Mesothelial cell of epicardium (in vitro differentiated cells): Measurements from ENCODE around the gene ABHD1. TPM values are rescaled to one million over a fixed set of nuclear protein-coding genes. Genes with fewer than 3 reads are reported as not detected.
"Not testable (repeated sequence)": the region's sequence is repeated elsewhere in the genome, so short reads cannot be mapped to it uniquely, and the experiment has no call there.

Source experiments
- DNase-seq, 2 experiments: peaks; one replicate each; pipeline ENCODE4 v3.0.0; 2021; ENCODE audit warnings: low spot score in 2 of 2; ENCODE audit not compliant: unreplicated experiment in 2 of 2
- H3K27ac Mint-ChIP-seq: 2 replicates; pipeline ENCODE4 v1.8.0; 2021; ENCODE audit warnings: mixed read lengths
- H3K27me3 Mint-ChIP-seq: 2 replicates; pipeline ENCODE4 v1.8.0; 2021; ENCODE audit warnings: low read depth, mixed read lengths
- H3K36me3 Mint-ChIP-seq: 2 replicates; pipeline ENCODE4 v1.8.0; 2021; ENCODE audit warnings: mixed read lengths
- H3K4me1 Mint-ChIP-seq: 2 replicates; pipeline ENCODE4 v1.8.0; 2021; ENCODE audit warnings: mixed read lengths
- H3K4me3 Mint-ChIP-seq: 2 replicates; pipeline ENCODE4 v1.8.0; 2021; ENCODE audit warnings: mild to moderate bottlenecking, moderate library complexity, mixed read lengths
- H3K9me3 Mint-ChIP-seq: 2 replicates; pipeline ENCODE4 v1.8.0; 2021; ENCODE audit warnings: mixed read lengths
- total RNA-seq: library from RNA; stranded (reverse); gene quantifications from 3 replicates; pipeline ENCODE4 v1.2.1, GENCODE V29; 2021
- TF ChIP-seq, protein P1 (sequence below): fragments of 200-600 bp; sonication (generic); IDR thresholded peaks from one replicate; pipeline ENCODE4 v1.5.0; 2021; ENCODE audit warnings: antibody characterized with exemption; ENCODE audit not compliant: unreplicated experiment

ABHD1 gene
- total RNA-seq, 1 donor from 2014 or later = 1.5 TPM

DNA sequence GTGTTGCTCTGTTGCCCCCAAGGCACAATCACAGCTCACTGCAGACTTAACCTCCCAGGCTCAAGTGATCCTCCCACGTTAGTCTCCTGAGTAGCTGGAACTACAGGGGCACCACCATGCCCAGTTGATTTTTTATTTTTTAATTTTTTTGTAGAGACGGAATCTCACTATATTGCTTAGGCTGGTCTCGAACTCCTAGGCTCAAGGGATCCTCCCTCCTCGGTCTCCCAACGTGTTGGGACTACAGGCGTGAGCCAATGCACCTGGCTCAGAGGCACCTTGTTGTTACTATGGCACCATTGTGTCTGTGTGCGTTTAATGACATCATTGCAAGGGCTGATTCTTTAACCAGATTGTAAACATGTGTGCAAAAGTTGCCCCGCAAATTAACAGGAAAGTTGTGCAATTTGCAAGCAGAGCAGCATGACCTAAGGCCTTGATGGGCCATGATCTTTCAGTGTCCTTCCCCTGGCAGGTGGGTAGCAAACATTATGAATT lies 47.8 kb downstream of the ABHD1 start:
- H3K36me3 Mint-ChIP-seq = no peaks in the 10 kb centered on the region
- TF ChIP-seq, protein P1, sequence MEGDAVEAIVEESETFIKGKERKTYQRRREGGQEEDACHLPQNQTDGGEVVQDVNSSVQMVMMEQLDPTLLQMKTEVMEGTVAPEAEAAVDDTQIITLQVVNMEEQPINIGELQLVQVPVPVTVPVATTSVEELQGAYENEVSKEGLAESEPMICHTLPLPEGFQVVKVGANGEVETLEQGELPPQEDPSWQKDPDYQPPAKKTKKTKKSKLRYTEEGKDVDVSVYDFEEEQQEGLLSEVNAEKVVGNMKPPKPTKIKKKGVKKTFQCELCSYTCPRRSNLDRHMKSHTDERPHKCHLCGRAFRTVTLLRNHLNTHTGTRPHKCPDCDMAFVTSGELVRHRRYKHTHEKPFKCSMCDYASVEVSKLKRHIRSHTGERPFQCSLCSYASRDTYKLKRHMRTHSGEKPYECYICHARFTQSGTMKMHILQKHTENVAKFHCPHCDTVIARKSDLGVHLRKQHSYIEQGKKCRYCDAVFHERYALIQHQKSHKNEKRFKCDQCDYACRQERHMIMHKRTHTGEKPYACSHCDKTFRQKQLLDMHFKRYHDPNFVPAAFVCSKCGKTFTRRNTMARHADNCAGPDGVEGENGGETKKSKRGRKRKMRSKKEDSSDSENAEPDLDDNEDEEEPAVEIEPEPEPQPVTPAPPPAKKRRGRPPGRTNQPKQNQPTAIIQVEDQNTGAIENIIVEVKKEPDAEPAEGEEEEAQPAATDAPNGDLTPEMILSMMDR = no peak
- H3K27ac Mint-ChIP-seq = no peak overlapping the region
- no peaks in the 10 kb centered on the region for H3K9me3 Mint-ChIP-seq
- peaks cover 26% of the 10 kb centered on the region for H3K27me3 Mint-ChIP-seq
- no peak overlapping the region for H3K4me3 Mint-ChIP-seq
- no peaks in the 10 kb centered on the region for H3K4me1 Mint-ChIP-seq
- DNase-seq = no peak

DNA sequence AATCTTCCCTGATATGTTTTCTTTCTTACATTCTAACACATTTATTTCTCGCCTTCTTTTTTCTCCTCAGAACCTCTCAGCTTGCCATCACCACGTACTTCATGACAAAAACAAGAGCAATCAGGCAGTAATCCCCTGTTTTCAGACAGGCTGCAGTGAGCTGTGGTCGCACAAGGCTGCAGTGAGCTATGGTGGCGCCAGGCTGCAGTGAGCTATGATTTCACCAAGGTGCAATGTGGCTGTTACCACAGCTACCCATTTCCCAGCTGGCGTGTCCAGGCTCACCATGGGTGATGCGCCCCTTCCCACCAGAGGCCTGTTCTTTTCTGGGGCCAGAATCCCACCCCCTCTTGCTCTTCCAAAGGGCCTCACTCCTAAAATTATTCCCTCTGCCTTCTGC lies 51.0 kb downstream of the ABHD1 start:
- Mint-ChIP-seq H3K4me1 (no peaks in the 10 kb centered on the region), H3K27me3 (peaks cover 40% of the 10 kb centered on the region), H3K4me3 (no peak overlapping the region), H3K9me3 (no peaks in the 10 kb centered on the region), H3K36me3 (no peaks in the 10 kb centered on the region), H3K27ac (no peak overlapping the region)
- TF ChIP-seq, protein P1 = no peak
- DNase-seq = no peak

DNA sequence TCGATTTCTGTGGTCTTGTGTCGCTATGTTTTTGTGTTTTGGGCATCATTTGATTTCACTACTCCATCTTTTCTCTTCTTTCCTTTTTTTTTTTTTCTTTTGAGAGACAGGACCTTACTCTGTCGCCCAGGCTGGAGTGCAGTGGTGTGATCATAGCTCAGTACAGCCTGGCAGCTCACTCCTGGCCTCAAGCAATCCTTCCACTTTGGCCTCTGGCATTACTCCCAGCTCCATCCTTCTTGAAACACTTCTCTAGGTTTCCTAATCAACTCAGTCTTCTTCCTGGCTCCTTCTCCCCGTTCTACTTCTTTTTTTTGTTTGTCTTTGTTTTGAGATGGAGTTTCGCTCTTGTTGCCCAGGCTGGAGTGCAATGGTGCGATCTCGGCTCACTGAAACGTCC lies 51.7 kb downstream of the ABHD1 start:
- no peaks in the 10 kb centered on the region for H3K9me3 Mint-ChIP-seq
- H3K27ac Mint-ChIP-seq = no peak overlapping the region
- no peaks in the 10 kb centered on the region for H3K4me1 Mint-ChIP-seq
- DNase-seq = no peak
- H3K4me3 Mint-ChIP-seq = no peak overlapping the region
- H3K27me3 Mint-ChIP-seq = peaks cover 39% of the 10 kb centered on the region
- TF ChIP-seq, protein P1 = no peak
- H3K36me3 Mint-ChIP-seq = no peaks in the 10 kb centered on the region

DNA sequence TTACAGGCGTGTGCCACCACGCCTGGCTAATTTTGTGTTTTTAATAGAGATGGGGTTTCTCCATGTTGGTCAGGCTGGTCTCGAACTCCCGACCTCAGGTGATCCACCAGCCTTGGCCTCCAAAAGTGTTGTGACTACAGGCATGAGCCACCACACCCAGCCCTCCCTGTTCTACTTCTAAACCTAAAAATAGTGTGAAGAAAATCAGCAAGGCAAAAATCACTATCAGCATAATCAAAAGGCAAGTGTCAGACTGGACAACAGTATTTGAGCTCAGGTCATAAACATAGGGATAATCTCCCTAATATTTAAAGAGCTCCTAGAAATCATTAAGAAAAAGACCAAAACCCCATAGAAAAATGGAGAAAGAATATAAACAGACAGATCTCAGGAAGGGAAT lies 52.2 kb downstream of the ABHD1 start:
- H3K27ac Mint-ChIP-seq, H3K4me1 Mint-ChIP-seq, H3K4me3 Mint-ChIP-seq, DNase-seq, H3K36me3 Mint-ChIP-seq, H3K9me3 Mint-ChIP-seq: not testable (repeated sequence)
- peaks cover 35% of the 10 kb centered on the region for H3K27me3 Mint-ChIP-seq

DNA sequence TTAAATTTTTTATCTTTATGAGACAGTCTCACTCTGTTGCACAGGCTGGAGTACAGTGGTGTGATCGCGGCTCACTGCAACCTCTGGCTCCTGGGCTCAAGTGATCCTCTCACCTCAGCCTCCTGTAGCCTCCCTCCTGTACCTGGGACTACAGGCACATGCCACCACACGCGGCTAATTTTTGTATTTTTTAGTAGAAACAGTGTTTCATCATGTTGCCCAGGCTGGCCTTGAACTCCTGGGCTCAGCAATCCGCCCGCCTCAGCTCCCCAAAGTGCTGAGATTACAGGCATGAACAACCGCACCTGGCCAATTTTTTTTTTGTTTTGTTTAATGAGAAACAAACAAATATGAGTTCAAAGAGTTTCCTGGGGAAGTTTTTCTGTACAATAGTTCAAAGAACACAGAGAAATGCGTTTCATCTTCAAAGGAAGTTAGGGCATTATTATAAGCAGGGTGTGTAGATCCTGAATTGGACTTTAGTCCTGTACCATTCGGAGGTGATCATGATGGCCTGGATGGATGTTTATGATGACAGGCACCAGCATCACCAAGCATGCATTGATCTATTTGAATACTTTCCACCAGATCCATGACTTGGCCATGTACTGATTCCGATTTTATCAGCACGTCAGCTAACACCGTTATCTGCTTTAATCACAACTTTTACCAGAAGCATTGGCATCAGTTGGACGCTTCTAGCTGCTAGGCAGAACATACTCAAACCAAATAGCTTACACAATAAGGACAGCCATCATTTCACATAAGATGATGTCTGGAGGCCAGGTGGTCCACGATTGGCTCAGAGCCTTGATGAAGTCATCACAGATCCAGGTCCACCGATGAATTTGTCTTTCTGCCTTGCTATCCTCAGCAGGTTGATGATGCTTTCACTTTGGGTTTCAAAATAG lies 54.1 kb downstream of the ABHD1 start:
- no peaks in the 10 kb centered on the region for H3K4me1 Mint-ChIP-seq
- DNase-seq = no peak
- TF ChIP-seq, protein P1 = no peak
- H3K27ac Mint-ChIP-seq = no peak overlapping the region
- no peaks in the 10 kb centered on the region for H3K9me3 Mint-ChIP-seq
- H3K27me3 Mint-ChIP-seq = peaks cover 30% of the 10 kb centered on the region
- H3K4me3 Mint-ChIP-seq = no peak overlapping the region
- no peaks in the 10 kb centered on the region for H3K36me3 Mint-ChIP-seq

DNA sequence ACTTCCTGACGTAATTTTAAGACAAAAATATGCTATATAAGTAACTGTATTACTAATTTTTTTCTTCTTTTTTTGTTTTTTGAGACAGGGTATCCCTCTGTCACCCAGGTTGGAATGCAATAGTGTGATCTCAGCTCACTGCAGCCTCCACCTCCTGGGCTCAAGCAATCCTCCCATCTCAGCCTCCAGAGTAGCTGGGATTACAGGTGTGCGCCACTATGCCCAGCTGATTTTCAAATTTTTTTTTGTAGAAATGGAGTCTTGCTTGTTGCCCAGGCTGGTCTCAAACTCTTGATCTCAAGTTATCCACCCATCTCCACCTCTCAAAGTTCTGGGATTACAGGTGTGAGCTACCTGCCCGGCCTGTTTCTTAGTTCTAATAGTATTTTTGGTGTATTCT lies 54.9 kb downstream of the ABHD1 start:
- Mint-ChIP-seq H3K36me3 (no peaks in the 10 kb centered on the region), H3K4me1 (no peaks in the 10 kb centered on the region), H3K9me3 (peaks cover under 1% of the 10 kb centered on the region), H3K27me3 (peaks cover 30% of the 10 kb centered on the region), H3K4me3 (no peak overlapping the region), H3K27ac (no peak overlapping the region)
- TF ChIP-seq, protein P1 = no peak
- no peak for DNase-seq
